ENCODE measurements around the gene CABP7.

The CABP7 gene

DNA sequence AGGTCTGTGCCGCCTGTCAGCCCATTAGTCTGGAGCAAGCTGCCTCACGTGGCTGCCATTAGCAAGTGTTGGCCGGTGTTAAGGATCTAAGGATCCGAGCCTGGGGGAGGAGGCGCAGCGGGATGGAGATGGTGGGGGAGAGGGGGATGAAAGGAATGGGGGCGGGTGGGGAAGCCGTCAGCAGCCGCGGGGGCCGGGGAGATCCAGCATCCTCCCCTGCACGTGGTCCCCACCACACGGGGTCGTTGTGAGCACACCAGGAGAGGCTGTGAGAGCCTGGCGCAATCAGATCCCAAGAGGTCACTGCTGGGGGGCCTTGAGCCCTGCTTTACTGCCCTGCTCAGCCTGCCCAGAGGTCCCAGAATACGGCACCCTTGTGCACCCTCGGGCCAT, 7.3 kb downstream of the CABP7 start:
- peaks cover 0 to 9% of the 10 kb centered on the region in 2 donors for H3K27me3 ChIP-seq (ENCODE audit: control insufficient read depth in 1 of 2, insufficient read depth in 2 of 2, low read length in 2 of 2)
- no peak overlapping the region for H3K4me3 ChIP-seq (ENCODE audit: low read depth in 1 of 2, low read length in 2 of 2)
- no peaks in the 10 kb centered on the region for H3K4me1 ChIP-seq (ENCODE audit: insufficient read depth, low read length)
- no peak overlapping the region for H3K9ac ChIP-seq (ENCODE audit: low read length)
- H3K27ac ChIP-seq (ENCODE audit: low read depth, low read length): no peak overlapping the region
- H3K9me3 ChIP-seq (ENCODE audit: low read length): no peaks in the 10 kb centered on the region
- no peaks in the 10 kb centered on the region for H3K36me3 ChIP-seq (ENCODE audit: insufficient read depth, low read length)

DNA sequence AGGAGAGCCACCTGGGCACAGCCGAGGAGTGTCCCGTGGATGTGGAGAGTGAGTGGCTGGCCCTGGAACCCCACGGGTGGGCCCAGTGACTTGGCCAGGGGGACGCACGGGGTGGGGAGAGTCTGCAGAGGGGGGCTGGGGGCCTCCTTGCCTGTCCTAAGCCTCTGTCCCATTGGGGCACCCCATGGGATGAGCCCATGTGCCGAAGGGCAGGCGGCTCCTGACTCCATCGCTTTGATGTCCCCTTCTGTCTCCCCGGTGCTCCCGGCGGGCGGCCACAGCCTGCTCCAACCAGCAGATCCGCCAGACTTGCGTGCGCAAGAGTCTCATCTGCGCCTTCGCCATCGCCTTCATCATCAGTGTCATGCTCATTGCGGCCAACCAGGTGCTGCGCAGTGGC, 9.4 kb downstream of the CABP7 start:
- no peaks in the 10 kb centered on the region for H3K36me3 ChIP-seq (ENCODE audit: insufficient read depth, low read length)
- peaks cover 12% of the 10 kb centered on the region for H3K4me1 ChIP-seq (ENCODE audit: insufficient read depth, low read length)
- no peak overlapping the region for H3K27ac ChIP-seq (ENCODE audit: low read depth, low read length)
- no peaks in the 10 kb centered on the region for H3K27me3 ChIP-seq (ENCODE audit: control insufficient read depth in 1 of 2, insufficient read depth in 2 of 2, low read length in 2 of 2)
- H3K9ac ChIP-seq (ENCODE audit: low read length): no peak overlapping the region
- no peaks in the 10 kb centered on the region for H3K9me3 ChIP-seq (ENCODE audit: low read length)
- no peak overlapping the region for H3K4me3 ChIP-seq (ENCODE audit: low read depth in 1 of 2, low read length in 2 of 2)

DNA sequence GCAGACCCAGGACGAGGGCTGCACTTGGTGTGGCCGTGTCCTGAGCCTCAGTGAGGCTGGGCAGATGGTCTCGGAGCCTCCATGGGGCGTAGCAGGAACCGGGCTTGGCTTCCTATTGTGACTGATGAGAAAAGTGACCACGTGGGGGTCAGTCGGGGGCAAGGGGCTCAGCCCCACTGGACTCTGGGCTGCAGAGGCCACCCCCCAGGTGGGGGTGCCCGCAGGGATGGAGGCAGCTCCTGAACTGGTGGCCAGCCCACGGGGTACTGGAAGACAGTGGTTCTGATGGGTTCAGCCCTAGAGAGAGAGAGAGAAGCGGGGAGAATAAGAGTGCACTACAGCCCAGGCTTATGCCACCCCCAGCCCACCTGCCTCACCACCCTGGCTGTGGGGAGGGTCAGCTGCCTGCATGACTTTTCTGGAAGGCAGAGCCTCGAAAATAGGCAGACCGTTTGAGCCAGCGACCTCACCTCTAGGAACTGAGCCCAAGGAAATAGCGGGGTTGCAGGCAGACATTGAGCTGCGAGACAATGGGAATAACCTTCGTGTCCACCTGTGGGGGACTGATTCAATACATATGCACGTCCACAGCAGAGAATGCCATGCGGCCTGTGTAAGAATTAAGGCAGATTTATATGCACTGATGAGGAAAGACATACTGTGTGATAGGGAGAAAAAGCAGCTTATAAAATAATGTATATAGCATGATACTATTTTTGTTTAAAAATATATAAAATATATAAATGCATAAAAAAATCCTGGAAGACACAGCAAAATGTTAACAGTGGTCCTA, 11.5 kb downstream of the CABP7 start:
- H3K9ac ChIP-seq (ENCODE audit: low read length): no peak overlapping the region
- H3K9me3 ChIP-seq (ENCODE audit: low read length): no peaks in the 10 kb centered on the region
- peaks cover 12% of the 10 kb centered on the region for H3K4me1 ChIP-seq (ENCODE audit: insufficient read depth, low read length)
- no peak overlapping the region for H3K27ac ChIP-seq (ENCODE audit: low read depth, low read length)
- no peaks in the 10 kb centered on the region for H3K36me3 ChIP-seq (ENCODE audit: insufficient read depth, low read length)
- no peak overlapping the region for H3K4me3 ChIP-seq (ENCODE audit: low read depth in 1 of 2, low read length in 2 of 2)
- H3K27me3 ChIP-seq (ENCODE audit: control insufficient read depth in 1 of 2, insufficient read depth in 2 of 2, low read length in 2 of 2): no peaks in the 10 kb centered on the region

DNA sequence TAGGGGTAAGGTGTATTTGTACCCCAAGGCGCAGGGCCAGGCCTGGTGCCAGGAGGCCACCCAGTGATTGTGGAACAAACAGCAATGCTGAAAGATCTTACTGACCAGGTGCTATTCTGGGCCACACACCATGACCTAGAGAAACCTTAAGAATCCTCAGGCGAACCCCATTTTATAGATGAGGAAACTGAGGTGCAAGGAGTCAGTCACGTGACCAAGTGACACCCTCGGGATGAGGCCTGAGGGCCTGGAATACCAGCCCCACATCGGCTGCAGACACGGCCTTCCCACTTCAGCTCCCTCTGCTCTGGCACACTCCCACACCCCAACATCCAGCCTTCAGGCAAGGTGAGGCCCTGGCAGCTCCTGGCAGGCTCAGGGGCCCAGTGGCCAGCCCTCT, 13.1 kb downstream of the CABP7 start:
- H3K9me3 ChIP-seq (ENCODE audit: low read length): no peaks in the 10 kb centered on the region
- no peaks in the 10 kb centered on the region for H3K27me3 ChIP-seq (ENCODE audit: control insufficient read depth in 1 of 2, insufficient read depth in 2 of 2, low read length in 2 of 2)
- no peak overlapping the region for H3K27ac ChIP-seq (ENCODE audit: low read depth, low read length)
- peaks cover 12% of the 10 kb centered on the region for H3K4me1 ChIP-seq (ENCODE audit: insufficient read depth, low read length)
- no peak overlapping the region for H3K4me3 ChIP-seq (ENCODE audit: low read depth in 1 of 2, low read length in 2 of 2)
- no peak overlapping the region for H3K9ac ChIP-seq (ENCODE audit: low read length)
- H3K36me3 ChIP-seq (ENCODE audit: insufficient read depth, low read length): no peaks in the 10 kb centered on the region

DNA sequence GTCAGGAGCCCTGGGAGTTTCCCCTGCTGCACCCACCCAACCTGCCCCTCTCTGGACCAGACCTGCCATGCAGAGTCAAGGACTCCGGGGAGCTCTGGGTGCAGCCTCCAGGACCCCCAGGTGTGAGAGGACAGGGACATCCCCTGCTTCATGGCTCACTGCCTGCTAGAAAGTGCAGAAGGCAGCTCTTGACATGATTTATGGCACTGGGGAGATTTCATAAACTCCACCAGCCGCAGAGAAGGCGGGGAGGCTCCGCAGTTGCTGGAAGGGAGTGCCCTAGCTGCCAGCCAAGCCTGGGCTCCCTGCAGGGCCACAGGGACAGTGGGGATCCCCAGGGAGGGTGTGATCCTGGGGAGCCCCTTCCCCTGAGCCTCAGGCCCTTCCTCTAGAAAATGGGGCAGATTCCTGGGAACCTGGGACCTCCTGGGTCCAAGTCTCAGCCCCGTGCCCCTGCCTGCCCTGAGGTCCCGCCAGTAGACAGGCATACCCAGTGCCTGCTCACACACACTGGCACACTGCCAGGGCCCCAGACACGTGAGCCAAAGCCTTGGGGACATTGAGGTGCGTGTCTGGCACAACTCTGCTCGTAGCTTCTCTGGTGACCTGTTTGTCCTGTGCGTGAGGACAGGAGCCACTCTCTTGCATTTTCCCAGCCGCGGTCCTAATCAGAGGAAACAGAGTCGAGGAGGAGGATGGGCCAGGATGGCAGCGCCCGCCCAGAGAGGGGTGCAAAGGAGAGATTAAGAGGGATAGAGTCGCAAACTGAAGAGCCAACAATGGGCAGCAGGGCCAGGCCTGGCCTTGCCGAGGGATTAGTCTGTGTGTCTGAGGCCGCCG, 13.8 kb downstream of the CABP7 start:
- Histone ChIP-seq H3K27ac (ENCODE audit: low read depth, low read length) (no peak overlapping the region), H3K4me1 (ENCODE audit: insufficient read depth, low read length) (peaks cover 12% of the 10 kb centered on the region), H3K36me3 (ENCODE audit: insufficient read depth, low read length) (no peaks in the 10 kb centered on the region), H3K9me3 (ENCODE audit: low read length) (no peaks in the 10 kb centered on the region), H3K4me3 (ENCODE audit: low read depth in 1 of 2, low read length in 2 of 2) (no peak overlapping the region), H3K9ac (ENCODE audit: low read length) (no peak overlapping the region), H3K27me3 (ENCODE audit: control insufficient read depth in 1 of 2, insufficient read depth in 2 of 2, low read length in 2 of 2) (no peaks in the 10 kb centered on the region)

DNA sequence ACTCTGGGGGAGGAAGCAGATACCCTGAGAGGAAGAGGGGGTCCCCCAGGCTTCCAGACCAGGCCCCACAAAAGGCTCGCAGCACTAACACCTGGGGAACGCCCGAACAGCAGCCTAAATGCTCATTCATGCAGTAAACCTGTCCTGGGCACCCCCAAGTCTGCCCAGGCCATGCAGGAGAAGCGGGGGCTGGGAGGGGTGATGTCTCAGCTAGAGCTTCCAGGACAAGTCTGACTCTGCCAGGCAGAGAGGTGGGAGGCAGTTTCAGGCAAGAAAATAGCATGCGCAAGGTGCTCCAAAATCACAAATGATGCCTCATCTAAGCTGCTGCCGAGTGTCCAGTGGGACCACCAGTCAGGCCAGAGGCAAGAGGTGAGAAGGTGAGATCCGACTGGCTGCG, 14.6 kb downstream of the CABP7 start:
- Histone ChIP-seq H3K9me3 (ENCODE audit: low read length) (no peaks in the 10 kb centered on the region), H3K36me3 (ENCODE audit: insufficient read depth, low read length) (peaks cover 5% of the 10 kb centered on the region)

DNA sequence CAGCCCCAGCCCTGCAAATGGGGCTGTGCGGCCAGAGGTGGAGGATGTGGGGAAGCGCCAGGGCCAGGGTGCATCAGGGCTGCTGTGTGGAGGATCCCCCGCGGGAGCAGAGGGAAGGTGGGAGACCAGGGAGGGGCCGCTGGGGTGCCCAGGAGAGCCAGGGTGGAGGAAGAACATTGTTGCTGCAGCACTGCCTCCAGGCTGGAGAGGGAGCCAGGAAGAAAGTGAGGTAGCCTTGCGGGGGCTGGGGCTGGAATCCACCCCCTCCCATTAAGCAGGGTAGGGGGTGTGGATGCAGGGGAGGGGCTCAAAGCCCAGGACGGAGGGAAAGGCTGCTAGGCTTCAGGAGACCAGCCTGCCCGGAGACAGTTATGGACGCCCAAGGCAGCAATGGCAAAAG, 15.0 kb downstream of the CABP7 start:
- H3K36me3 ChIP-seq (ENCODE audit: insufficient read depth, low read length): peaks cover 9% of the 10 kb centered on the region
- no peak overlapping the region for H3K4me3 ChIP-seq (ENCODE audit: low read depth in 1 of 2, low read length in 2 of 2)
- H3K27me3 ChIP-seq (ENCODE audit: control insufficient read depth in 1 of 2, insufficient read depth in 2 of 2, low read length in 2 of 2): no peaks in the 10 kb centered on the region
- no peak overlapping the region for H3K27ac ChIP-seq (ENCODE audit: low read depth, low read length)
- no peaks in the 10 kb centered on the region for H3K9me3 ChIP-seq (ENCODE audit: low read length)
- H3K9ac ChIP-seq (ENCODE audit: low read length): no peak overlapping the region
- peaks cover 12% of the 10 kb centered on the region for H3K4me1 ChIP-seq (ENCODE audit: insufficient read depth, low read length)

More for the DNA sequence above, 14.6 kb downstream of the CABP7 start:
- Histone ChIP-seq H3K27me3 (ENCODE audit: control insufficient read depth in 1 of 2, insufficient read depth in 2 of 2, low read length in 2 of 2) (no peaks in the 10 kb centered on the region), H3K27ac (ENCODE audit: low read depth, low read length) (no peak overlapping the region), H3K4me3 (ENCODE audit: low read depth in 1 of 2, low read length in 2 of 2) (no peak overlapping the region), H3K9ac (ENCODE audit: low read length) (no peak overlapping the region), H3K4me1 (ENCODE audit: insufficient read depth, low read length) (peaks cover 12% of the 10 kb centered on the region)

DNA sequence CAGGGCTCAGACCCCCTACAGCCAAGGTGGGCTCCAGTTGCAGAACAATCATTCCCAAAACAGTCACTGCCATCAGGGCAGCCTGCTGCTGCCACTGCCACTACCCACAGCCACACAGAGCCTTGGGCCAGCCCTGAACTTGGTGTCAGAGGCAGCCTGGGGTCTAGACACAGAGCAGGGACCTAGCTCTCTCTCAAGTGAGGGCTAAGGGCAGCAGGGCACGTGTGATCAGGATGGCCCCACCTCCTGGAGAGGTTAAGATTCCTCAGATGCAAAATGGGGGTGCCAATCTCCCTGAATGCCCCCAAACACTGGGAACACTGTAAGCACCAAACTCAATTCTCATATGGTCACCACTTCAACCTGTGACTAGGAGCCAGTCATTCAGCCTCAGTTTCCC, 15.6 kb downstream of the CABP7 start:
- H3K9ac ChIP-seq (ENCODE audit: low read length): no peak overlapping the region

DNA sequence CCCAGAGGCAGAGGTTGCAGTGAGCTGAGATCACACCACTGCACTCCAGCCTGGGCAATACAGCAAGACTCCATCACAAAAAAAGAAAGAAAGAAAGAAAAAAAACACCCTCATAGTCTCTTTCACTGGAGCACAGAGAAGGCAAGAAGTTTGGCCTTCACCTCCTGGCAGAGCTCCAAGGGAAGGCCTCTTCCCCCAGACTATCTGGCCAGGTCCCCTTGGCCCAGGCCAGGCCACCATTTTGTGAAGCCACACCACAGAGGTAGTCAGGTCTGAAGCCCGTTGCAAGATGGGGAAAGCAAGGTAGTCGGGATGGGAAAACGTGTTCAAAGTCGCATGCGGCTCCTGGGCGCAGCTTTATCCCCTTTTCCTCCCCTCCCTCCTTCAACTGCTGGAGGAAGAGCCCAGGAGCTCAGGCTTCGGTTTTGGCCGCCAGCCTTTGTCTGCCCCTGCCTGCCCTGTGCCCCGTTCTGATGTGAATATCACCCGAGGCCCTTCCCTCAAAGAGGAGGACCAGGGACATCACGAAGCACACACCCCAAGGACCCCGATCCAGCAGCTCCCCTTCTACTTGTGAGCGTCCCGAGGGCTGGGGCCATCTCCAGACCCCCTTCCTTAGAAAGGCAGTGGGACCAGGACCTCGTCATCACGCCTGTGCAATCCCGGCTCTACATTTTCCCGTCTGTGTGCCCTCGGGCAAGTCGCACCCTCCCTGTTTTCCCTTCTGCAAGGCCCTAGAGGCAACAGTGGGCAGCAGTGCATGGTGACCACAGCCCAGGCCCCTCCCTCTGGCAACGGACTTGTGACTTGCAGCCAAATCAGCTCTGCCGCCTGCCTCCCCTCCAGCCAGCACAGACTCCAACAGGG, 17.7 kb downstream of the CABP7 start:
- no peak overlapping the region for H3K27ac ChIP-seq (ENCODE audit: low read depth, low read length)
- peaks cover 31% of the 10 kb centered on the region for H3K36me3 ChIP-seq (ENCODE audit: insufficient read depth, low read length)
- no peak overlapping the region for H3K9ac ChIP-seq (ENCODE audit: low read length)
- H3K9me3 ChIP-seq (ENCODE audit: low read length): no peaks in the 10 kb centered on the region
- peaks cover 12% of the 10 kb centered on the region for H3K4me1 ChIP-seq (ENCODE audit: insufficient read depth, low read length)
- no peaks in the 10 kb centered on the region for H3K27me3 ChIP-seq (ENCODE audit: control insufficient read depth in 1 of 2, insufficient read depth in 2 of 2, low read length in 2 of 2)
- no peak overlapping the region for H3K4me3 ChIP-seq (ENCODE audit: low read depth in 1 of 2, low read length in 2 of 2)

More for the DNA sequence above, 15.6 kb downstream of the CABP7 start:
- peaks cover 12% of the 10 kb centered on the region for H3K4me1 ChIP-seq (ENCODE audit: insufficient read depth, low read length)
- H3K27me3 ChIP-seq (ENCODE audit: control insufficient read depth in 1 of 2, insufficient read depth in 2 of 2, low read length in 2 of 2): no peaks in the 10 kb centered on the region
- no peaks in the 10 kb centered on the region for H3K9me3 ChIP-seq (ENCODE audit: low read length)
- peaks cover 15% of the 10 kb centered on the region for H3K36me3 ChIP-seq (ENCODE audit: insufficient read depth, low read length)
- no peak overlapping the region for H3K4me3 ChIP-seq (ENCODE audit: low read depth in 1 of 2, low read length in 2 of 2)
- no peak overlapping the region for H3K27ac ChIP-seq (ENCODE audit: low read depth, low read length)

DNA sequence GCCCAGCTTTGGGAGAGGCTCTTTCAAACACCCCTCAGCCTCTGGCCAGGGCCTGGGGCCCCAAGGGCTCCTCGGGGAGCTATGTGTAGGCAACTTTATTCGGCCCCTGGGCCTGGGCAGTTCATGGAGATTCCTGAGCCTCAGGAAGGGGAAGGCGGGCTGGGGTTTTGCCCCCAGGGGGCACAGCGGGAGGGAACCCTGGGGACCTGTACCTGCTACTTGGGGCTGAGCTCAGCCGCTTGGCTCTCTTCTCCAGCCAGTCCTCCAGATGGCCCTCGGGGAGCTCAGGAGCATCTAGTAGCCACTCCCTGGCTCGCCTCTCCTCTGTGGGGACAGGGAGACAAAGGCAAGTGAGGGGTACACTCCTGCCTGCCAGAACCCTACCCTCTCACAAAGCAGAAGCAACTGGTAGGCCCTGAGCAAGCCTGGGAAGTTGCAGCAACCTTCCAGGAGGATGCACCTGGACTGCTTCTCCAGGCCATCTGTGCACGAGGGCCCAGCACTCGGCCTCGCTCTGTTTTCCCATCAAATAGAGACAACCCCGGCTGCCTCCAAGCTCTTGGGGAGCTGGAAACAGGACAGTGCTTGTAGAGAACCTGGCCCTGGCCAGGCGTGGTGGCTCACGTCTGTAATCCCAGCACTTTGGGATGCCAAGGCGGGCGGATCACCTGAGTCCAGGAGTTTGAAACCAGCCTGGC, 18.5 kb downstream of the CABP7 start:
- Histone ChIP-seq H3K27ac (ENCODE audit: low read depth, low read length) (no peak overlapping the region), H3K4me3 (ENCODE audit: low read depth in 1 of 2, low read length in 2 of 2) (no peak overlapping the region), H3K36me3 (ENCODE audit: insufficient read depth, low read length) (peaks cover 32% of the 10 kb centered on the region), H3K9me3 (ENCODE audit: low read length) (no peaks in the 10 kb centered on the region), H3K9ac (ENCODE audit: low read length) (no peak overlapping the region), H3K27me3 (ENCODE audit: control insufficient read depth in 1 of 2, insufficient read depth in 2 of 2, low read length in 2 of 2) (no peaks in the 10 kb centered on the region), H3K4me1 (ENCODE audit: insufficient read depth, low read length) (peaks cover 7% of the 10 kb centered on the region)

Measured in muscle layer of colon (tissue), 2 donors.